Esophagus squamous epithelium (tissue), 5 donors: ENCODE measurements around the gene ST6GALNAC3. TPM values are rescaled to one million over a fixed set of nuclear protein-coding genes. Genes with fewer than 3 reads are reported as not detected.

Source experiments
- DNase-seq: peaks from one replicate; lab custom pipeline; 2025; lab: John Stamatoyannopoulos, UW
- H3K27ac ChIP-seq, 4 donors: fragments of 200-600 bp; sonication (generic); one replicate each; pipeline ENCODE4 v1.5.1; 2016 to 2019; ENCODE audit warnings: mild to moderate bottlenecking in 1 of 4
- H3K27me3 ChIP-seq, 4 donors: fragments of 200-600 bp; sonication (generic); 1 replicate in 3 of 4; 2 replicates in 1 of 4; pipeline versions ENCODE4 v1.5.1 to v1.6.0; 2017 to 2021; ENCODE audit warnings: antibody characterized with exemption in 1 of 4
- H3K36me3 ChIP-seq, 3 donors: fragments of 200-600 bp; sonication (generic); one replicate each; pipeline ENCODE4 v1.5.1; 2016 to 2019
- H3K4me1 ChIP-seq, 3 donors: fragments of 200-600 bp; sonication (generic); one replicate each; pipeline ENCODE4 v1.5.1; 2017 to 2019
- H3K4me3 ChIP-seq, 4 donors: fragments of 200-600 bp; sonication (generic); 1 replicate in 3 of 4; 2 replicates in 1 of 4; pipeline ENCODE4 v1.5.1; 2016 to 2019; ENCODE audit warnings: mild to moderate bottlenecking in 2 of 4, moderate library complexity in 1 of 4
- H3K9me3 ChIP-seq, 3 donors: fragments of 200-600 bp; sonication (generic); one replicate each; pipeline ENCODE4 v1.5.1; 2016 to 2019
- CTCF ChIP-seq, 6 experiments: fragments of 450-650 bp in 4 of 6; fragments of 200-600 bp in 2 of 6; sonication (generic) in 2 of 6; IDR thresholded peaks; one replicate each; pipeline ENCODE4 v1.5.1; 2016 to 2019; ENCODE audit warnings: antibody characterized with exemption in 6 of 6, mild to moderate bottlenecking in 4 of 6, moderate library complexity in 4 of 6
- POLR2A ChIP-seq, 4 donors: fragments of 450-650 bp; IDR thresholded peaks; one replicate each; pipeline ENCODE4 v1.6.1; 2017; ENCODE audit warnings: antibody characterized with exemption in 4 of 4, mild to moderate bottlenecking in 4 of 4, moderate library complexity in 3 of 4
- WGBS, 2 donors: methylation state at CpG; one replicate each; pipeline ENCODE4 v1.1.5; 2018; 5-methylcytosine and 5-hydroxymethylcytosine counted together
- intact Hi-C: fragments of 100-400 bp; cut with DNase I; formaldehyde crosslinking; loops from one replicate; pipeline ENCODE4 v1.15.0; 2022
- total RNA-seq, 4 donors: library from RNA; depleted of rRNA; stranded (reverse); fragments of >200 nt; gene quantifications; one replicate each; pipeline ENCODE4 v1.1.0, GENCODE V29; 2016
- donor health status: DM: yes; HTN: yes; CAD: no.

Gene ST6GALNAC3
- total RNA-seq, 4 donors from 2014 or later, result 0.27 to 4.3 (median 2.2) TPM

DNA sequence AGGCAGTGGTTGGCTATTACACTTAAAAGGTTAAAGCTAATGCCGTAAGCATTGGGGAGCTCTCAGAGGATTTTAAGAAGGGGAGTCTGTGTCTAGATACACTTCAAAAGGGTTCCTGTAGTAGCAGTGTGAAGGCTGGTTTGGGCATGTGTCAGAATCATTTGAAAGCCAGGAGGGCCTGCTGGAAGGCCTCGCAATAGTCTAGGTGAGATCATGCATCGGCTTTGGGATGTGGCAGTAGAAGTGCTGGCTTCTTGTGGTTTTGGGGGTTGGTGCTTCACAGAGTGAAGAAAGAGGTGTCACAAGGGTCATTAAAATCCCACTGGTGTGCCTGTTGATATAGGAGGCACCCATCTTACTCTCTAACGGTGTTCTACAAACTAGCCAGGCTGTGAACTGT is 85.7 kb downstream of the ST6GALNAC3 start:
- no peak for DNase-seq
- no peaks in the 10 kb centered on the region for H3K36me3 ChIP-seq
- WGBS, 2 donors, result 73 to 86% methylated on average over 4 of the region's 4 CpGs
- H3K9me3 ChIP-seq, result no peaks in the 10 kb centered on the region
- intact Hi-C loops, result no loop called here
- no peaks in the 10 kb centered on the region for H3K27me3 ChIP-seq
- H3K4me3 ChIP-seq, result no peak overlapping the region
- no peak overlapping the region for H3K27ac ChIP-seq
- peaks cover 0 to under 1% (median 0%) of the 10 kb centered on the region in 3 donors for H3K4me1 ChIP-seq
- no peak for TF ChIP-seq POLR2A (IDR thresholded peaks at IDR 0.05)
- TF ChIP-seq CTCF (IDR thresholded peaks at IDR 0.05), result no peak

DNA sequence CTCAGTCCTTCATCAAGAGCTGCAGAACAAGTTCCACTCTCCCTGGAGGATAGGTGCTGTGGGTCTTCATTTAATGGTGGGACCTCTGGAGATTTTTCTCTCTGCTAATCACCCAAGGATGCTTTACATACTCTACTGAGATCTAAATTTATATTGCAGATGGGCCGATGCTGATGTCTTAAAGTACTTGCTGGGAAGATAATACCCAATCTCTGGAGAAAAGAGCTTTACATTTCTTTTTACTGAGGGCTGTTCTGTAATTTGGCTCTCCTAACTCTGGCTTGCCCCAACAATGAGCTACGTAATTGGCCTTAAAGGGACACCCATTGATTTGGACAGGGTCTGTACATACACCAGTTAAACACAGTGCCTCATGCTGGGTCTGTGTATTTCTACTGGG is 86.9 kb downstream of the ST6GALNAC3 start:
- TF ChIP-seq CTCF (IDR thresholded peaks at IDR 0.05) (no peak), POLR2A (IDR thresholded peaks at IDR 0.05) (no peak)
- WGBS, 2 donors, result 85 to 88% methylated on average over 2 of the region's 2 CpGs
- no peak overlapping the region for H3K4me3 ChIP-seq
- no peak for DNase-seq
- H3K27me3 ChIP-seq, result no peaks in the 10 kb centered on the region
- H3K9me3 ChIP-seq, result no peaks in the 10 kb centered on the region
- H3K4me1 ChIP-seq, result no peaks in the 10 kb centered on the region
- intact Hi-C loops, result no loop called here
- H3K27ac ChIP-seq, result no peak overlapping the region
- H3K36me3 ChIP-seq, result no peaks in the 10 kb centered on the region

DNA sequence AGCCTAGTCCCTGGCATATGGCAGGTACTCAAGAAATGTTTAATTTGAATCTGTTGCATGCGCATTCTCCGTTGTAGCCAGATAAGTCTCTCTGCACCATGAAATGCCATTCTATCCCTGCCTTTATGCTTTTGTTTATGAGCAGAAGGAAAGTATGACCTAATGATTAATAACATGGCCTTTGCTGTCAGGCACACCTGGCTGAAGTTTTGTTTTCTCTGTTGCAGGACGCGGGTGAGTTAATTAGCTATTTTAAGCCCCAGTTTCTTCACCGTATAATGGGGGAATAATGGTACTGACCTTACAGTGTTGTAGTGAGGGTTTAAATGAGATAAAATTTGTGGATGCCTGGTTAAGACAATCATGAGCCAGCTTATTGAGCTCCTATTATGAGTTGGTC is 87.7 kb downstream of the ST6GALNAC3 start:
- no peaks in the 10 kb centered on the region for H3K9me3 ChIP-seq
- H3K4me1 ChIP-seq, result no peaks in the 10 kb centered on the region
- no peaks in the 10 kb centered on the region for H3K27me3 ChIP-seq
- no peak overlapping the region for H3K27ac ChIP-seq
- no peak for TF ChIP-seq CTCF (IDR thresholded peaks at IDR 0.05)
- no peak for TF ChIP-seq POLR2A (IDR thresholded peaks at IDR 0.05)
- DNase-seq, result no peak
- no peaks in the 10 kb centered on the region for H3K36me3 ChIP-seq
- WGBS, 2 donors, result 80 to 87% methylated on average over 5 of the region's 5 CpGs
- intact Hi-C loops, result no loop called here
- no peak overlapping the region for H3K4me3 ChIP-seq

DNA sequence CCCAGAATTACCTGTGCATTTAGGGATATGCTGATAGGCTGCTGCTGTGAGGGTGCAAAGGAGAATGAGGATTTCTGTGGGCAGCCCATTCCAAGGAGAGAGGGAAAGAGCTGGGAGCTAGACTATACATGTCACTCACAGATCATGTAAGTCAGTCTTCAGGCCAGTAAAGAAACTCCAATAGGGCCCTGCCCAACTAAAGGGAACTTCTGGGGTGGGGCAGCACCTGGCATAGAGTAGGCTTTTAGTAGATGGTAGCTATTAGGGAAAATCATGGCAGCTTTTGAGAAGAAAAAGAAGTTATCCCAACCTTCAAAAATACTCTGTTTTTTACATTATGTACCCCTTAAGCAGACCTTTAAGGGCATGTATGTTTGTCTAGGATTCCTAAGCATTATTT is 89.6 kb downstream of the ST6GALNAC3 start:
- H3K36me3 ChIP-seq, result no peaks in the 10 kb centered on the region
- H3K4me3 ChIP-seq, result no peak overlapping the region
- intact Hi-C loops, result no loop called here
- no peaks in the 10 kb centered on the region for H3K27me3 ChIP-seq
- H3K27ac ChIP-seq, result no peak overlapping the region
- H3K4me1 ChIP-seq, result no peaks in the 10 kb centered on the region
- no peak for TF ChIP-seq CTCF (IDR thresholded peaks at IDR 0.05)
- no peak for TF ChIP-seq POLR2A (IDR thresholded peaks at IDR 0.05)
- DNase-seq, result no peak
- H3K9me3 ChIP-seq, result no peaks in the 10 kb centered on the region

- intact Hi-C loops, result no loop called here
- no peak overlapping the region for H3K4me3 ChIP-seq
- H3K4me1 ChIP-seq, result no peaks in the 10 kb centered on the region
- H3K27ac ChIP-seq, result no peak overlapping the region
- no peak for DNase-seq
- WGBS, 2 donors, result 56% methylated on average over 2 of the region's 2 CpGs; no CpG with 5 or more reads in 1 of the 2 donors
- TF ChIP-seq CTCF (IDR thresholded peaks at IDR 0.05) (no peak), POLR2A (IDR thresholded peaks at IDR 0.05) (no peak)
- no peaks in the 10 kb centered on the region for H3K9me3 ChIP-seq
- H3K36me3 ChIP-seq, result no peaks in the 10 kb centered on the region
- no peaks in the 10 kb centered on the region for H3K27me3 ChIP-seq
Observed at GRCh38 chr1:76170084-76170483, 95.5 kb downstream of the ST6GALNAC3 start.
